GM18505 (cell line): Measurements from ENCODE around the gene OTUD6A.

Source experiments
- ATAC-seq: cut with Tn5 transposase; IDR thresholded peaks from one replicate; pipeline ENCODE4 v1.9.1; 2021; ENCODE audit not compliant: unreplicated experiment
- POLR2A ChIP-seq: IDR thresholded peaks from 4 replicates; pipeline ENCODE4 v1.6.1; 2011; ENCODE audit warnings: borderline replicate concordance; ENCODE audit not compliant: insufficient read depth, insufficient read length; ENCODE audit errors: extremely low read depth

OTUD6A gene, protein sequence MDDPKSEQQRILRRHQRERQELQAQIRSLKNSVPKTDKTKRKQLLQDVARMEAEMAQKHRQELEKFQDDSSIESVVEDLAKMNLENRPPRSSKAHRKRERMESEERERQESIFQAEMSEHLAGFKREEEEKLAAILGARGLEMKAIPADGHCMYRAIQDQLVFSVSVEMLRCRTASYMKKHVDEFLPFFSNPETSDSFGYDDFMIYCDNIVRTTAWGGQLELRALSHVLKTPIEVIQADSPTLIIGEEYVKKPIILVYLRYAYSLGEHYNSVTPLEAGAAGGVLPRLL

DNA sequence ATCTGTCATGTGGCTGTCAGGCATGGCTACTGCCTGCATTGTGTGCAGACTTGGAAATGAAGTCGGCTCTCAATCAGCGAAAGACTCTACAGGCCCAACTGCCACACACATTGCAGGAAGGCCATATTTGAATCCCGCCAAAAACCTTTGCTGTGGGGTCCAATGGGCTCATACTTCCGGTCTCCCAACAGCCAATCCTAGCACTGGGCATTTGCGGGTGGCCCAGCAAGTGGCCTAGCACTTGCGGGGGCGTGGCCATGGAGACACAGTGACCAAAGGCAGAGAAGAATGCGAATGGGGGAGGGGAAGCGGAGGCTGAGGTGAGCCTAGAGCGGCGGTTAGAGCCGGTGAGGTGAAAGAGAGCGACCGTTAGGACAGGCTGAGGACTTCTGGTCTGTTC, at the start of gene OTUD6A:
Gene OTUD6A, plus strand, starts transcription at position 382 of the 400 bp plus-strand sequence. CDS start 68 bp downstream, outside the sequence.
- TF ChIP-seq POLR2A, result no peak
- ATAC-seq, result no peak

DNA sequence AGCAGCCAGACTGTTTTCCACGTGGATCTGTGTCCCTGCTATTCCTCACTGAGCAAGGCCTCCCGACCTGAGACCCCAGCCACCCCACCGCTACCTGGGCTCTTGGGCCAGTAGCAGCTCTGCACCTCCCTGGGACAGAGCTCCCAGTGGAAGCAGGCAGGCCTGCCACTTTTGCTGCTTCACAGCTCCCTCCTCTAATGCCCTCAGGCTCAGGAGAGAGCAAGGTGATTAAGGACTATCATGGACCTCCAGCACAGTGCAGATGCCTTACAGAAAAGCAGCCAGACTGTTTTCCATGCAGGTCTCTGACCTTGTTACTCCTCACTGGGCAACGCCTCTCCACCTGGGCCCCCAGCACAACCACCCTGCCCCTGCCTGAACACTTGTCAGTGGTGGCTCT, 49.5 kb upstream of the OTUD6A start:
- ATAC-seq, result no peak
- no peak for TF ChIP-seq POLR2A

DNA sequence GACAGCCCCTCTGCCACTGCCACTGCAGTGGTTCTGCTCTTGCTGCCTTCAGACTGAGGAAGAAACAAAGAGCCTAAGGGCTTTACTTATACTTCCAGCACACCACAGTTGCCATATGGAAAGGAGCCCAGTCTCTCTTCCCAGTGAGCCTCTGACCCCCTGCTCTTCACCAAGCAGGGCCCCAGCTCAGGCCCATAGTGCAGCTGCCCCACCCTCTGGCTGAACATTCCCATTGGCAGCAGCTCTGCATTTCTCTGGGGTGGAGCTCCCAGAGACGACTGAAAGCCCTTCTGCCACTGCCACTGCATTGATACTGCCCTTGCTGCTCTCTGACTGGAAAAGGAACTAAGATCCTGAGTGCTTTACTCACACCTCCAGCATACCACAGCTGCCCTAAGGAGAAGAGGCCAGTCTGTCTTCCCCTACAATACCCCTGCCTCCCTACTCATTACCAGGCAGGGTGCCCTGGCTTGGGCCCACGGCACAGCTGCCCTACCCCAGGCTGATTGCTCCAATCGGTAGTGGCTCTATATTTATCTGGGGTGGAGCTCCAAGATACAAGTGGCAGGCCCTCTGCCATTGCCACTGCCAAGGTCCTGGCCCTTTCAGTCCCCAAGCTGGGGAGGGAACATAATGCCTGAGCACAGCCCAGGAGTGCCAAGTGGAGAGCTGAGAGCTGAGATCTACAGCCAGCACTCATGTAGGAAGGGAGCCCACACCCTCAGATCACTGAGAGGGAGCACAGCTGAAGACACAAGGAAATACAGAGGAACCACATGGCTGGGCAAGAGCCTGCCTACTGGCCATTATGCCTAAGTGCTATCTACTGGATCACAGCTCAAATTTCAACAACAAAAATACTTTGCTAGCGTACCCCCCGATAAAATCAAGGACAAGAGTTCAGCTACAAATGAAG, 48.5 kb upstream of the OTUD6A start:
- ATAC-seq, result no peak
- no peak for TF ChIP-seq POLR2A

DNA sequence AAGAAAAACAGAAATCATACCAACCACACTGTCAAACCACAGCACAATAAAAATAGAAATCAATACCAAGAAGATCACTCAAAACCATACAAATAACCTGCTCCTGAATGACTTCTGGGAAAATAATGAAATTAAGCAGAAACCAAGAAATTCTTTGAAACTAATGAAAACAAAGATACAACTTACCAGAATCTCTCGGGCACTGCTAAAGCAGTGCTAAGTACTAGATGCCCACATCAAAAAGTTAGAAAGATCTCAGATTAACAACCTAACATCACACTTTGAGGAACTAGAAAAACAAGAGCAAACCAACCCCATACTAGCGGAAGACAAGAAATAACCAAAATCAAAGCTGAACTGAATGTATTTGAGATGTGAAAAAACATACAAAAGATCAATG, 45.7 kb upstream of the OTUD6A start:
- TF ChIP-seq POLR2A, result no peak
- no peak for ATAC-seq

DNA sequence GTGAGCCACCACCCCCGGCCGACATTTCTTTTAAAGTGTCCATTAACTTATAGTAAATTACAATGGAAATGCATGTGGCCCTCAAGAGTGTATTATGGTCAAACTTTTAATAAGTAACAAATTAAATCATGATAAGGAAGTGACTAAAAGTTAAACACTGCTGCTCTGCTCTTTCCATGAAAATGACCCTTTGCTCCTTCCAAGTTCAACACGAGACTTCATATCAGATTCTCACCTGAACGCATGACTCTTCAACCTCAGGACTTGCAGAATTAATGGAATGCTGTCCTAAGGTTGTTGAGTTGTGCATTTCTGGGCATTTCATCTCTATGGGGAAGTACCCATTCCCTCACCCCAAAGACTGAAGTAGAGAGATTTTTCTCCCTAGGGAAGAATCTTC, 39.6 kb upstream of the OTUD6A start:
- ATAC-seq, result no peak

DNA sequence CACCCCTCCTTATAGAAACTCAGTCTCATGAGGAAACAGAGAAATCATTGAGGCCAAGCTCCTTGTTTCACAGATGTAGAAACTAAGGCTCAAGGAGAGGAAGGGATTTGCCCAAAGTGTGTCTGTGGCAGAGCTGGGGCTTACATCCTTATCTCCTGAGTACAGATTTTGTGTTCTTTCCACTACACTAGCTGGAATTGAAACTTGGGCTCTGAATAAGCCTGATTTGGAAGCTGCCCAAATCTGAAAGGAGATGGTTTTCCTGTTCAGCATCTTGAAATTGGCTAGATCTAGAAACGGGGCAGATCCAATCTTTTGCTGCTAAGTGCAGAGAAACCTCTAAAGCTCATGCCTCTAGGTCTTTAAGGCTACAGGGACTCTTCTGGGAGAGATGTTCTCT, 36.8 kb upstream of the OTUD6A start:
- no peak for ATAC-seq
- TF ChIP-seq POLR2A, result no peak

More for the DNA sequence above, 39.6 kb upstream of the OTUD6A start:
- TF ChIP-seq POLR2A, result no peak

DNA sequence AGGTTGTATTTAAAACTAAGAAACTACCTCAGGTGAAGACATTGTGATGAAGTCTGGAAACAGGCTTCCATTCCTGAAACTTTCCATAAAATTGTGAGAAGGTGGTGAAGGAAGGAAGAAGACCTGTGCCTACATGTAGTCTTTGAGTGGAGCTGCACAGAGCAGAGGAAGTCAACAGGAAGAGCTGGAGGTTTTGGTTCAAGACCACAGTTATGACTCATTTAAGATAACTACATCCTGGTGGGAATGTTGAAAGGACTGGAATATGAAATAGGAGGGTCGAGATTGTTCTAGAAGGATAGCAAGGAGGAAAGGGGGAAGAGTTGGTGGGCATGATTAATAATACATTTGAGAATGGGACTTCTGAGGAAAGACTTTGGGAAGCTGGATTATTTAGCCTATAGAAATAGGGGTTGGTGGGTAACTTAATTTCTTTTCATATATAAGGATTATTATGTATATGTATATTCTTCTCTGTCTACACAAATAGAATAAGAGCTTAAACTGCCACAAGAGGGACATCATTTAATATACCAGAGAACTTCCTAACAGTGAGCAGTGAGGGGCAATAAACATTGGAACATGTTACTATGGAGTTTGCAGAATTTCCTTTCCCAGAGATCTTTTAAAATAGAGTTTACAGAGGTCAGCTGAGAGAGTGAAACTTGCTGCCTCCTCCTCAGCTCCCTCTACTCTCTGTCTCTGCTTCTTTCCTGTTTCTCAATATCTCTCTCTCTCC, 36.0 kb upstream of the OTUD6A start:
- TF ChIP-seq POLR2A, result no peak
- ATAC-seq, result no peak

DNA sequence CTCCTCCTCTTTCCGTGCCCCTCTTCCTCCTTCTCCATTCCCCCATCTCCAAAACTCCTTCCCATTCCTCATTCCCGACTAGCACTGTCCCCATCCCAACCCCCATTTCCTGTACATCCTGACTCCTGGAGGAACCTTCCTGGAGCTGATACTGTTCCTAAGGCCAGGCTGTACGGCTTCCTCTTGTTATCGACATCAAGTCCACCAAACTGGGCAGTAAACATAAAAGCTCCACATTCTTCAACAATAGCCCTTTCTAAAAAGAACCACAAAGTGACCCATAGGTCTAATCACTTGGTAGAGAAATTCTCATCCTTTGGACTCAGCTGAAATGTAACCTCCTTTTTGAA, 35.4 kb upstream of the OTUD6A start:
- no peak for TF ChIP-seq POLR2A

DNA sequence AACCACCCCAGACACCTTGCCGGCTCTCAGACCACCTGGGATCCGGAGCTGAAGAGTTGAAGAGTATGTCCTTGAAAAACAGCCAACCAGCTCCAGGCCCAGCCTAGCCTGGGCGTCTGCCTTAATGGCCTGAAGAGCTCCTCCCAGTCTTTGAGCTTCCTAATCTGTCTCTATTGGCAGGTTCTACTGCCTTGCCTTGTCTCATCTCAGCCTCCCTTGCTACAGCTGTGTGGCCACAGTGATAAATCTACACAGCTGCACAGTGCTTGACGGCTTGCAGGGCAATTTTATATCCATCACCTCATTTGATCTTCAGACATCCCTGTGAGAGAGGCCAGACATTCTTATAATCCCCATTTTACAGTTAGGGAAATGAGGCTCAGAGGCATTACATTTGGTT, 32.4 kb upstream of the OTUD6A start:
- no peak for ATAC-seq
- no peak for TF ChIP-seq POLR2A

More for the DNA sequence above, 35.4 kb upstream of the OTUD6A start:
- ATAC-seq, result no peak

DNA sequence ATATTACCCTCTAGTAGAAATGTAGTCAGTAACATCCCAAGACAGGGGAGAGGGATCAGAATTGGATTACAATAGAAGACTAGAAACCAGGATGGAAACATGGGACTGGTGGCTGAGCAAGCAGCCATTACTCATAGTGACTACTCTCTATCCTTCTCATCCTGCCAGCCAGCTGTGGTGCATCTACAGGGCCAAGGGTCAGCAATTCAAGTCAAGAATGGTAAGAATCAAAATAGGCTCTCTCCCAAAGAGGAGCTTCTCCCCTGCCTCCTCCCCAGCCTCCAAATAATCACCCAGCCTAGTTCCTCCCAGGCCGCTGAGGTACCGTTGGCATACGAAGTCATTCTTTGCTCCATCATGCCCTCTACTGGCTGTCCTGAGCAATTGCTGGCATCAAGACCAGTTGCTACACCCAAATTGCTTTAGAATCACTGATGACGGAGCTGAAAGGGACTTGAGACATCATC, 31.9 kb upstream of the OTUD6A start:
- no peak for TF ChIP-seq POLR2A
- no peak for ATAC-seq

DNA sequence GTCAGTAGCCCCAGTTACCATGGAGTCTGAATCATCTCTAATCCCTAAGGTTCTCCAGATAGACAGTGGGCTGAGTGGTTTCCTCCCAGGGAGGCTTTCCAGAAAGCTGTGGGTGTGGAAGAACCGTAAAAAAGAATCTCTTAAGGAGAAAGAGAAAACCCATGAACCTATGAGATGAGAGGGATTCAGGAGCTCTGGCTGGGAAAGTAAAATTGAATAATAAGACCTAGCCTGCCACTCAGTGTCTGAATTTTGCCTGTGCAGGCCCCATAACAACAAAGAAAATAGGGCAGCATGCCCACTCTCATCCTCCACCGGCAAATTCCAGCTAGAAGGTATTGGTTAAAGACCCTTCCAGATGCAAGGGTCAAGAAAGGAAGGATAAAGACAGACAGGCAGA, 29.5 kb upstream of the OTUD6A start:
- ATAC-seq, result no peak
- TF ChIP-seq POLR2A, result no peak

DNA sequence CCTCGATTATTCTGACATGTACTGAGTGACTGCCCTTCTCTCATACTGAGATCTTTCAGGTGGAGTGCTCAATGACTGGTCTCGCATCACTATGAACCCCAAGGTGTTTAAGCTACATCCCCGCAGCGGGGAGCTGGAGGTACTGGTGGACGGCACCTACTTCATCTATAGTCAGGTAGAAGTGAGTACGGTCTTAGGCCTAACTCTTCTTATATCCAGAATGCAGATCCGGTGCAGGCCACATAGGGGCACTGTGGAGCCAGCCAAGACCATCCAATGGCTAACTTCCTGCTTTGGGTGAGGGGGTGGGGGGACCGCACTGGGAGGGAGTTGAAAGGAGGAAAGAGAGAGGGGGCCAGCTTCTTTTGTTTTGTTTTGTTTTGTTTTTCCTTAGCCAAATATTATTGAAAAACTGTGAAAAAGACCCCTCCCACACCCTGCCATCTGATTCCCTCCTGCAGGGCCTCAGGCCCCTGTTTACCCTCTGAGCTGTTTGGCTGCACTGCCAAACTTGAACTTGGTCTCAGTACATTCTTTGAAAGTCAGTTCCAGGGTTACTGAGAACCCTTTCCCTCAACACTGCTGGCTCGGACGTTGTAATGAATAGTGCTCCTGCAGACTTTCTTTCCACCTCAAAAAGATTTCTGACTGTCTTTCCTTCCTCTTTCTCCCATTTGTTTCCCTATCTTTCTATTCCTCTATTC, 28.8 kb upstream of the OTUD6A start:
- no peak for TF ChIP-seq POLR2A
- peak; percentile 62 for ATAC-seq

DNA sequence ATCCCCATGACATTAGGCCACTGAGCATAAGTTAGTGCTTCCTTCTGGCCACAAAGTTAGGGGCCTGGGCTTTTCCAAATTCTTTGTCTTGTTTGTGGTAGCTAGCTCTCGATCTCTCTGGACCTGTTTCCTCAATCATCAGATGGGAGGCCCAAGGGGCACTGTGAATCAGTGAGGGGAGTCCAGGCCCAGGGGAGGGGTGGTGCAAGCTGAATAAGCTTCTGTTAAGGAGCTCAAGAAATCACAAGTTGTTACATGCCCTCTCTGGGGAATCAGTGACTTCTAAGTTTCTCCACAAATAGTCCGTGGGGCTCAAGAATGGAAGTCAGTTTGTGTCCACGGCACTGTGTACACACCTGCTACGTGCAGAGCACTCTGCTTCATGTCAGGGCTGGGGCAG, 27.6 kb upstream of the OTUD6A start:
- no peak for TF ChIP-seq POLR2A
- ATAC-seq, result no peak
